GM19467 (cell line): ENCODE data around the gene ATP23.

ENCODE experiments used
- ATAC-seq: cut with Tn5 transposase; IDR thresholded peaks from one replicate; pipeline ENCODE4 v1.9.1; 2021; ENCODE audit warnings: mild to moderate bottlenecking, moderate library complexity; ENCODE audit not compliant: unreplicated experiment

ATP23 gene

DNA sequence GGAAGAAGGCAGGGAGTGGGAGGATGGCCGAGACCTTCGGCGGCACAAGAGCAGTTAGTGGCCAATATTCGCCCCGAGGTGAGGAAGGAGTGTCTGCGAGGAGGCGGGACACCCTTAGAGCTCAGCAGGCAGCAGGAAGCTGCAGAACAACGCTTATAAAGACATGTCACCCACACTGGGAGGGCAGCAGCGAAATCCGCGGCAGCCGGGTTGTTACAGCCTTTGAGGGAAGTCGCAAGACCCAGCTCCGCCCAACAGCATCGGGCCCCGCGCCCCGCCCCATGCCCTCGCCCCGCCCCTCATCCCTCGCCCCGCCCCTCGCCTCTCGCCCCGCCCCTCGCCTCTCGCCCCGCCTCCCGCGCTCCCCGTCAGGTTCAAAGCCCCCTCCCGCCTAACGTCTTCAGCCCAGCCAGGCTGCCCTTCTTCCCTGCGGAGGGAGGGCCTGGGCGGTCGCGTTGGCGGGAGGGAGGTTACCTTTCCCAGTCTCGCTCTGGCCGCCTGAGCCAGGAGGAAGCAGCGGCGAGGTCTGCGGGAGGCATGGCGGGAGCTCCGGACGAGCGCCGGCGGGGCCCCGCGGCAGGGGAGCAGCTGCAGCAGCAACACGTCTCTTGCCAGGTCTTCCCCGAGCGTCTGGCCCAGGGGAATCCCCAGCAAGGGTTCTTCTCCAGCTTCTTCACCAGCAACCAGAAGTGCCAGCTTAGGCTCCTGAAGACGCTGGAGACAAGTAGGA, at the start of gene ATP23:
ATP23 (plus strand) TSS at position 403 of the 730 bp plus-strand sequence; CDS start at position 538, 135 bp downstream.
- ATAC-seq, result peak; percentile 84

DNA sequence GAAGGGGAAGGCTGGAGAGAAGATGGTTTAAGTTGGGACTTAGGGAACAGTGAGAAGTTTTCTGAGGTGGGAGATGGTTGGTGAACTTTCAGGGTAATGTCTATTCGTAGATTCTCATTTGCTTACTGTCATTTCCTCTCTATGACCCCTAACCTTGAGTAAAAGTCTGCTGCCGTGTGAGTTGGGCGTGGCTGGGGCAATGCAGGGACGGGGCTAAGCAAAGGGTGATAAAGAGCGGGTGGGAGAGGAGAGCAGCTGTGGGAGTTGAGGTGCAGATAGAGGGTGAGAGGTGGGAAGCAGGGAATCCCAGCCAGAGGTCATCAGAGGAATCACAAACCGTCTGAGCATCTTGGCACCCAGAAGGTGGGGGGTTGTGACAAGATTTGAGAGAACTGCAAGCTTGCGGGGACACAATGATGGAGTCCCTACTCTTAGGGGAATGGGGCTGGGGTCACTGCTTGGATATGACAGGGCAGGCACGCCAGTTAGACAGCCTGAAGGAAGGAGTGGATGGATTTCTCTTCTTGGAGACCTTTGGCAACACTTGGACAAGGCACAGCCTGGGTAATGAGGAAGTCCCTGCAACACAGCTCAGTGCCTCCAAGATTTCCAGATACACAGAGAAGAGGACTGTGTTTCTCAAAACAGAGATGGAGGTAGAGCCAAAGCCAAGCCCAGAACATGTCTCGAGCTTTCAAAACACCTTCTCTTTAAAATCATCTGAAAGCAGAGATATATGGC, 49.0 kb upstream of the ATP23 start:
- no peak for ATAC-seq

- ATAC-seq, result no peak
Measured at GRCh38 chr12:57893431-57894353, 47.7 kb upstream of the ATP23 start.

DNA sequence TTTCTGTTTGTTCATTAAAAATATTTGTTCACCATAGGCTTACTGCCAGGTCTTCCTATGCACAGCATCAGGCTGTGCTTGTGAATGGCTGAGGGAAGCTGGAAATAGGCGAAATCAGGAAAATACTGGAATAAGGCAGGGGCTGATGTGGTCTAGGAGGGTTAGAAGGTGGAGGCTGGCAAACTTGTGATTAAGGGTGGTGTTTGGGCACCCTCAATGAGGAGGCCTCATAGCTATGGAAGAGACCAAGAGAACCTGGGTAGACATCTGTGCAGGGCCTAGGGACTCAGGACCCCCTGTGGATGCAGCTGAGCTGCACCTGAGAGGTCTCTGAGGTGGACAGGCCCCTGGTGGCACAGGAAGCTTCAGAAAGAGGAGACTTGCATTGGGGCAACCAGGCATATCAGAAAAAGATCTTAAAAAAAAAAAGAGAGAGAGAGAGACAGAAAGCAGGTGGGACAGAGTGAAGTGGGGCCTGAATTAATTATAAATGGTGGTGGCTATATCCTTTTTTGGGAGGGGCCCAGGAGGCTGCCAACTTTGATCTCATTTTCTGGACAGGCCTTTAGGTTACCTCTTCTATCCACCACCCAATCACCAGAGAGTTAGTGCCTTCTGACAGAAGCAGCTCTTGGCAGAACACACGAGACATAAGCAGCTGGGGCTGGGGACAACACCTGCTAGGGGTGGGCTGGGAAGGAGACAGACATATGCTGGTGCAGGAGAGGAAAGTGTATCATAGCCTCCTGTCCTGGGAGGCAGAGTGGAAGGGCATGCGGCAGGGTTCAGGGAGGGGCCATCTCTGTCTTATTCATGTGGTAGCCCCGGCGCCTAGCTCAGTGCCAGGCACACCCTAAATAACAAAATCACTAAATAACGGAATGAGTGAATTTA, 46.7 kb upstream of the ATP23 start:
- ATAC-seq, result no peak

DNA sequence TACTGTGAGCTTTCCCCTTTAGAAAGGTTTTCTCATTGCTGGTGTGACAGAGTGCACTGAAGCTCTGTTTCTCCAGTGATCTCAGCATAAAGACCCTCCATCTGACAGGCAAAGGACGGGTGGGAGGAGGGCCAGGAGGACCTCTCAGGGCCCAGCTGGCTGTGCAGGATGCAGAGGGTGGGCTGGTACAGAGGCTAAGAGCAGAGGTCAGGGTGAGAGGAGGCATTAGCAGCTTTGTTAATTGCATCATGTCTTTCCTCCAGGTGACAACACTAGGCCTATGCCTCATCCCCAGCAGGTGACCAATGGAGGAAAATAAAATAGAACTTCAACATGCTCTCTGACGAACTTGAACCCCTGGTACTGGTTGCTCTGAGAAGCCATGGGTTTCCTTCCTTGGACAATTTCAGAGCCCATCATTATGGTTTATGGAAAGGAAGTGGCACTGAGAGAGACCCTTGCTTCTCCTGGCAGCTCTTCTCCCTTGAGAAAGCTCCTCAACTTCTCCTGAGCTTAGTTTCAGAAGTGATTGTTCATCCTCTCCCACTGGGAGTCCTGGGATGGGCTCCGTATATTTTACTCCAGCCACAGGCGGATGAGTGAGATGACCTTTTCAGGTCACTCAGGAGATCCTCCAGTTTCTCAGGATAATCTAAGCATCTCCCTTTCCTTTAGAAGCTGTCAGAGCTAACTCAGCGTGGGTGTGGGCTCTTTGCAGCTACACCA, 45.8 kb upstream of the ATP23 start:
- ATAC-seq, result no peak

DNA sequence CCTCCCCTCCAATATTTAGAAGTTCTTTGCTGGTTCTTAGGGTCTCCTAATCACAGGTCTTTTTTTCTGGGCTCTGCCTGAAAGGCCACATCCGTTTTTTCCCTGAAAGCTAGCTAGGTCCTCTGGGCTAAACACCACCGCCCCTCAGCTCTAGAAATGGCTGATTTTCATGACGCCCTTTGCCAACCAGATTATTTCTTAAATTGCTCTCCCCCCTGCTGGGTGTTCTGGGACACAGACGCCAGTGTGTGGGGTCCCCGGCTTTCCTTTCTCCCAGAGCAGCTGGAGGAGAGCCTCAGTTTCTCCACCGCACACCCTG, 45.3 kb upstream of the ATP23 start:
- no peak for ATAC-seq

- ATAC-seq, result no peak
Measured at GRCh38 chr12:57896434-57897201, 44.7 kb upstream of the ATP23 start.

GRCh38 chr12:57897286-57897974, 43.9 kb upstream of the ATP23 start:
- ATAC-seq, result no peak

DNA sequence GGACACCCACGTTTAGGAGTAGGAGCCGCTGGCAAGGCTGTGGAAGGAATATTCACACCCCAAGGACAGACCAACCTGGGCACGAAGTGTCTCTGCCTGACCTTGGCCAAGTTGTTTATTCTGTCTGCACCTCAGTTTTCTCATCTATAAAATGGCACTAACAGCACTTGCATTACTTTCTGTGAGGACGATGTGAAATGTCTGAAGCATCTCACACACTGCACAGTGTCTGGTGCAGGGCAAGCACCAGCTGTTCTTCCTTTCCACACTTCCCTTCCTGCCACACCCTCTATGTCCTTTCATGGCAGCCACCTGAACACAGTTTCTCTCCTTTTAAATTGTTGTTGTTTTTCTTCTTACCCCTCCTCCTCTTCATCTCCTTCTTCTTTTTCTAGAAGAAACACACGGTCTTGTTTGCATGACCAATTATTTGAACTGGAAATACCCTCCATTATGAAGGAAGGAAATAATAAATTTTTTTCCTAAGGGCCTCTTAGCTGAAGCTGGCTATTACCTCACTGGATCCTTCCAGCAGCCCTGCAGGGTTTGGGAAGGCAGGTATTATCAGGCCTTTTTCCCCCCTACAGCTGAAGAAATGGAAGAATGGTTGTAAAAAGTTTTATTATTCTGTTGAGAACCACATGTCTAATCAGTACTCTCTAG, 42.9 kb upstream of the ATP23 start:
- ATAC-seq, result no peak

DNA sequence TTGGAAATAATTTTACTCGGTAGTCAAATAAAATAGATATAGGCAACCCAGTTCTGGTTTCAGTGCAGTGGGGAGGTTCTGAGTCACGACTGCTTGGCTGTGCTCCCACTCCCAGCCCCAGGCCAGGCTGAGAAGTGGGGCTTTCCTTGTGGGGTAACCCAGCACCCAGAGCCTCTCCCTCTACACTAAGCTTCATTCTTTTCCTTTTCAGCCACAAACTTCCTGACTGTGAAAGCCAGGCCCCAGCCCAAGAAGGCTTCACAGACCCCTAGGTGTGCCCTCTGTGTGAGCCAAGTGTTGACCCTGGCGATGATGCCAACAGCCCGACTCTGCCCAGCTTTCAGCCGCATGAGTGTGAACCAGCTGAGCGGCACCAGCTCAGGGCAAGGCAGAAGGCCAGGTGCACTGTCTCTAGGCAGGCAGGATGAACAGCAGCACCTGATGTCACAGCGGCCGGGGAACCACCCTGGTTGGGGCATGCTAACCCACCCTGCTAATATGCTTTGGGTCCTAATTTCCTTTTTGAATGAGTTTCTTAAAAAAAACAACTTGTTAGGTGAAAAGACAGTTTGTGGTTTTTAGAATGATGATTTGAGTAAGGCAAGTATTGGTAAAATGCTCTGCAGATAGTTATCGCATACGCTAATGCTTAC, 42.2 kb upstream of the ATP23 start:
- ATAC-seq, result peak; percentile 84

- ATAC-seq, result no peak
Measured at GRCh38 chr12:57902478-57902969, 38.8 kb upstream of the ATP23 start.

DNA sequence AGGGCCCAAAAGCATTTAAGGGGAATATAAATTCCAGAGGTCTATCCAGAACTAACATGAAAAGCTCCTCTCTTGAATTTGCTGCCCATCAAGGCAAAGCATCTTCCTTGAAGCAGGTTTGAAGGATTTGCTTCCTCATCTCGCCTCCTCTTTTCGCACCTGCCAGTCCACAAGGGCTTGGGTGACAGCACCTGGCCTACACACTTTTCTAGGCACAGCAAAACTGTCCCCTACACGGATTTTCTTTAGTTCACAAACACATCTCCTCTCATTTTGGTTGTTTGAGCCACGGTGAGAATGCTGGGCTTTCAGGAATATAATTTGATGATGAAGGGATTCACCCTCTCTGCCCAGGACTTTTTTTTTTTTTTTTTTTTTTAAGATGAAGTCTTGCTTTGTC, 36.9 kb upstream of the ATP23 start:
- no peak for ATAC-seq

DNA sequence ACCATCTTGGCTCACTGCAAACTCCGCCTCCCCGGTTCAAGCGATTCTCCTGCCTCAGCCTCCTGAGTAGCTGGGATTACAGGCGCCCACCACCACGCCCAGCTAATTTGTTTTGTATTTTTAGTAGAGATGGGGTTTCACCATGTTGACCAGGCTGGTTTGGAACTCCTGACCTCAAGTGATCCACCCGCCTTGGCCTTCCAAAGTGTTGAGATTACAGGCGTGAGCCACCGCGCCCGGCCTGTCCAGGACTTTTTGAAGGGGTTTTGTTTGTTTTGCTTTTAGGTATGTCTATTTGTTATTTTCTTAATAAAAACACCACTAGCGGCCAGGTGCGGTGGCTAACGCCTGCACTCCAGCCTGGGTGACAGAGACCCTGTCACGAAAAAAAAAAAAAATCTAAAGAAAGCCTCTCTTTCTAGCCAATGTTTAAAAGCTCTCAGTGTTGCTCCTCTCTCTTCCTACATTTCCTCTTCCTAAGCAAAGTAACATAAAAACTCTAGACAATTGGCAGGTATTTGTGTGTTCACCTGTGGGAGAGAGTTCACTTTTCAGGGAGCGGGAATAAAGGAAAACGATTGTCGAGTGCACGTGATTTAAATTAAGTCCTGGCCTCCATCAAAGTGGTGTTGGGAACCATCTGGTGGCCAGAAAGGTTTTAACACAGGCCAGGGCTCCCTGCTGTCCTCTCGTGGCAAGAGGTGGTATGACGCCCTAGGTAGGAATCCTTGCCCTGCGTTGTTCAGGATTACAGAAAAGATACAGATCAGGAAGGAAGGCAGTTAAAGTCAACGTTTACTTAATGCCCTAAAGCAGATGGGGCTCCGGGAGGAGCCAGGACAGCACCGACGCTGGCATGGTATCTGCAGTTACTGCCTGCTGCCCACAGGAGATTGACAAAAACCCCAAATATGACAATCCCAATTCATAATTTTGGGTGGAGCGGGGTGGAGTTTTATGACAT, 36.2 kb upstream of the ATP23 start:
- peak; percentile 94 for ATAC-seq

DNA sequence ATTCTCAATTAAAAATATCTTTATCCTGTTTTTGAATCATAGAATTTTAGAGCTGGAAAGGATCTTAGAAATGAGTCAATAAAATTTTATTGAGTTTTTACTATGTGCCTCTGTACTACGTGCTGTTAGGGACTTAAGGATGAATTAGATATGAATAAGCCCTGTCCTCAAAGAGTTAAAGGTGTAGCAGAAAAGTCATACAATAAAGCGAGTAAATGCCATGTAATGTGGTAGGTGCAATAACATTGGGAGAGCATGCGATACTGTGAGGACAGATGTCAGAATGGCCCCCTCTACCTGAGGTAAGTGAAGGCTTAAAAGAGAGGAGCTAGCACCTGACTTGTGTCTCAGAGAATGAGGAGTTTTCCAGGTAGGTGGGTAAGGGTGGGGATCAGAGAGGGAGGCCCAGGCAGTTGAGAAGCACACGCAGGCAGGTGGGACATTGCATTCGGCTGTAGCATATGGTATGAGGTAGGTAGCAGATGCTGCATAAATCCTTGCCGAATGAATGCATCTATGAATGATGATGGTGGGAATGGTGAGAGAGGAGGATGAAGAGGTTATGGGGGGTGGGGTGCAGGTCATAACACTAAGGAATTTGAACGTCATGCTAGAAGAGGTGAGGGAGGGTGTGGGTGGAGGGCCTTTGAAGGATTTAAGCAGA, 35.4 kb upstream of the ATP23 start:
- ATAC-seq, result no peak

GRCh38 chr12:57906821-57907220, 34.5 kb upstream of the ATP23 start:
- no peak for ATAC-seq

GRCh38 chr12:57907281-57907680, 34.1 kb upstream of the ATP23 start:
- ATAC-seq, result no peak
